HG02571 (cell line): ENCODE measurements around the gene KRTAP10-1.

Experiments used
- ATAC-seq: cut with Tn5 transposase; IDR thresholded peaks from one replicate; pipeline ENCODE4 v1.9.1; 2021; ENCODE audit warnings: mild to moderate bottlenecking, moderate library complexity; ENCODE audit not compliant: unreplicated experiment

The KRTAP10-1 gene

DNA sequence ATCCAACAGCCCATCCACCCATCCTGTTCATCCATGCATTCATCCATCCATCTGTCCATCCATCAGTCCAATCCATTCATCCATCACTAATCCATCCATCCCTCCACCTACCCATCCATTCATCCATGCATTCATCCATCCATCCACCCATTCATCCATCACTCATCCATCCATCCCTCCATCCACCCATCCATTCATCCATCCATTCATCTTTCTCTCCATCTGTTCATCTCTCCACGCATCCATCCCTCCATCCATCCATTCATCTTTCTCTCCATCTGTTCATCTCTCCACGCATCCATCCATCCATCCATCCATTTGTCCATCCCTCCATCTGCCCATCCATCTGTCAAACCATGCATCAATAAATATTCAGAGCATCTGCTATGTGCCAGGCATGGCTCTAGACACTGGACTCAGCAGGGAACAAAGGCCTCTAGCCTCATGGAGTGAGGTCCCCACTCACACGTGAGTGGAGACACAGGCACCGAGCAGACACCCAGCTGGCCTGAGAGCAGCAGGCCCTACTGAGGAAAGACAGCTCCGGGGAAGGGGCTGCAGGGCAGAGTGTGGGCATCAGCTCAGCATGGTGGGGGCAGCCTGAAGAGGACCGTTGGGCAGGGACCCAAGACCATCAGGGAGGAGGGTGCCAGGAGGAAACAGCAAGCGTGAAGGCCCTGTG lies 9.6 kb downstream of the KRTAP10-1 start:
- no peak for ATAC-seq

- ATAC-seq = no peak
Measured at GRCh38 chr21:44529503-44530125, 10.4 kb downstream of the KRTAP10-1 start.

DNA sequence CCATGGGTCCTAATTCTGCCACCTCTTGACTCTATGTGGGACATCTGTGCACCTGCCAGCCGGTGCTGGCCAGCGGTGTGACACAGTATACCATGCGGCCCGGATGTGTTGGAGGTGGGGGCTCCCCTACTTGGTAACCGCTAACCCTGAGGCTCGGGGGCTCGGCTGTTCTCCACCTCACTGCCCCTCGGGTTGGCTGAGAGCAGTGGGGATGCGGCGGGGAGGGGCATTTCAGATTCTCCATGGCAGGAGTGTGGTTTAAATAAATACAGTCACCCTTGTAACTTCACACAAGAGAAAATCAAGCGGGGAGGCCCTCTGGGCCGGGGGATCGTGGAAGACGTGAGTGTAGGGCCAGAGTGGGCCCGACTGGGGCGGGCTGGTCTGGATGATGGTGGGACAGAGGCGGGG lies 11.0 kb downstream of the KRTAP10-1 start:
- no peak for ATAC-seq

GRCh38 chr21:44528634-44528995 lies 11.4 kb downstream of the KRTAP10-1 start:
- ATAC-seq = no peak

- no peak for ATAC-seq
Measured at GRCh38 chr21:44527983-44528633, 11.9 kb downstream of the KRTAP10-1 start.

GRCh38 chr21:44527156-44527982 lies 12.6 kb downstream of the KRTAP10-1 start:
- no peak for ATAC-seq

- no peak for ATAC-seq
Measured at GRCh38 chr21:44526096-44526997, 13.6 kb downstream of the KRTAP10-1 start.

GRCh38 chr21:44525391-44526095 lies 14.5 kb downstream of the KRTAP10-1 start:
- no peak for ATAC-seq

GRCh38 chr21:44524414-44525371 lies 15.3 kb downstream of the KRTAP10-1 start:
- ATAC-seq = no peak

DNA sequence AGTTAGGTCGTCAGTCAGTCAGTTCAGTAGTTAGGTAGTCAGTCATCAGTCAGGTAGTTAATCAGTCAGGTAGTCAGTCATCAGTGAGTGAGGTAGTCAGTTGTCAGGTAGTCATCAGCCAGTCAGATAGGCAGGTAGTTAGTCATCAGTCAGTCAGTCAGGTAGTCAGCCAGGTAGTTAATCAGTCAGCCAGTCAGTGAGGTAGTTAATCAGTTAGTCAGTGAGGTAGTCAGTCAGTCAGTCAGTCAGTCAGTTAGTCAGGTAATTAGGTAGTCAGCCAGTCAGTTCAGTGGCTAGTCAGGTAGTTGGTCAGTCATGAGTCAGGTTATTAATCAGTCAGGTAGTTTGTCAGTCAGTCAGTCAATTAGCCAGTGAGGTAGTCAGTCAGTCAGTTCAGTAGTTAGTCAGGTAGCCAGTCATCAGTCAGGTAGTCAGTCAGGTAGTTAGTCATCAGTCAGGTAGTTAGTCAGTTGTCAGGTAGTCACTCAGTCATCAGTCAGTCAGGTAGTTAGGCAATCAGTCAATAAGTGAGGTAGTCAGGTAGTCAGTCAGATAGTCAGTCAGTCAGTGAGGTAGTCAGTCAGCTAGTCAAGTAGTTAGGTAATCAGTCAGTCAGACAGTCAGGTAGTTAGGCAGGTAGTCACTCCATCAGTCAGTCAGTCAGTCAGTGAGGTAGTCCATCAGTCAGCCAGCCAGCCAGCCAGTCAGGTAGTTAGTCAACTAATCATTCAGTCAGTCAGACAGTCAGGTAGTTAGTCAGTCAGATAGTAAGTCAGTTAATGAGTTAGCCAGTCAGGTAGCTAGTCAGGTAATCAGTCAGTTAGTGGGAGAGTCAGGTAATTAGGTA lies 16.2 kb downstream of the KRTAP10-1 start:
- ATAC-seq = no peak

- no peak for ATAC-seq
Measured at GRCh38 chr21:44522753-44523204, 17.2 kb downstream of the KRTAP10-1 start.

GRCh38 chr21:44521928-44522752 lies 17.9 kb downstream of the KRTAP10-1 start:
- ATAC-seq = no peak

GRCh38 chr21:44521301-44521927 lies 18.6 kb downstream of the KRTAP10-1 start:
- ATAC-seq = no peak

DNA sequence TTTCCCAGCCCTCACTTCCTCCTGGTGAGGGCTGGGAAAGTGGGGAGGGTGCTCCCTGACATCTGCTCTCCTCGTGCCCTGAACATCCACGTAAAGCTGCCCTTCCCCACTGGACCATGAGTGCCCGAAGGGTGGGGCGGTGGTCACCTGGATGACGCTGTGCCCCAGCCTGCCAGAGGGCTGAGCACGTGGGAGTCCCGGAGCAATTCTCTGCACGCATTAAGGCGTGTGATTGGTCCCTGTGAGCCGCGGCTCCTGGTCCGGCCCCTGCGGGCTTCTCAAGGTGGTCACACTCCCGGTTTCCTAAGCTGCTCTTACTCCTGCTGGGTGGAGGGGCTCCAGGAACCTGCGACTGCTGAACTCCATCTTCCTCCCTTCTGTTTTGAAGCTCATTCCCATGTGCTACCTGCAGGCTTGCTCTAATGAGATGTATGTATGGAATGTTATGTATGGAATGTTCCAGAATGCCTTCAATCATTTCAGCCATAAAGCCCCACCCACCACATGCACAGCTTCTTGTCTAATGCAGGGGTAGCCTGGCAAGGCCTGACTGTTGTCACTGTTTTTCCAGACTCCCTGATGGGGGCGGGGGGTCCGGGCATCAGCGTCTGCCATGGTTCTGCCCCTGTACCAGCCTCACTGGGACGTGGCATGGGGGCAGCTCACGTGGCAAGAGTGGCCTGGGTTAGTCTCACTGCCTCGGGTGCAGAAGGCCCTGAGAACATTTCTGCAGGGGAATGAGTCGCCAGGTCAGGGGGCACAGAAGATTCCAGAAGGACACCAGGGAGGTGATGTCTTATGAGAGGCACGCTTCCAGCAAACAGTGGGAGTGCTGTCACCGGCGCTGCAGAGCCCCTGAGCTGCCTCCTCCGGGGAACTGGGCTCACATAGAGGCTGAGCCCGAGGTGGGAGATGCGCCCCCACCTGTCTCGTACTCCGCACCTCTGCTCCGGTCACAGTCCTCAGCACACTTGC lies 19.4 kb downstream of the KRTAP10-1 start:
- ATAC-seq = no peak
